Effector memory CD8-positive, alpha-beta T cell (primary cell): ENCODE measurements around the gene LRCH2.

Source experiments
- ATAC-seq: fragments of 150-1000 bp; cut with Tn5 transposase; replicated peaks from 2 replicates; pipeline ENCODE4 v1.10.0; 2021; ENCODE audit warnings: mild to moderate bottlenecking, moderate library complexity
- DNase-seq, 3 experiments: peaks; one replicate each; pipeline ENCODE4 v3.0.0; 2021
- H3K27ac Mint-ChIP-seq, 2 donors: one replicate each; pipeline ENCODE4 v1.8.0; 2022; ENCODE audit warnings: mild to moderate bottlenecking in 2 of 2, mixed read lengths in 2 of 2, moderate library complexity in 2 of 2
- H3K27me3 Mint-ChIP-seq, 2 donors: one replicate each; pipeline ENCODE4 v1.8.0; 2022; ENCODE audit warnings: mixed read lengths in 2 of 2
- H3K36me3 Mint-ChIP-seq: one replicate; pipeline ENCODE4 v1.8.0; 2022; ENCODE audit warnings: mild to moderate bottlenecking, moderate library complexity, mixed read lengths; ENCODE audit not compliant: insufficient read depth
- H3K4me1 Mint-ChIP-seq, 2 donors: one replicate each; pipeline ENCODE4 v1.8.0; 2022; ENCODE audit warnings: low read depth in 2 of 2, mixed read lengths in 2 of 2
- H3K4me3 Mint-ChIP-seq, 2 donors: one replicate each; pipeline ENCODE4 v1.8.0; 2022; ENCODE audit warnings: mild to moderate bottlenecking in 2 of 2, mixed read lengths in 2 of 2, moderate library complexity in 2 of 2
- H3K9me3 Mint-ChIP-seq, 2 donors: one replicate each; pipeline ENCODE4 v1.8.0; 2022; ENCODE audit warnings: mixed read lengths in 2 of 2

The LRCH2 gene

DNA sequence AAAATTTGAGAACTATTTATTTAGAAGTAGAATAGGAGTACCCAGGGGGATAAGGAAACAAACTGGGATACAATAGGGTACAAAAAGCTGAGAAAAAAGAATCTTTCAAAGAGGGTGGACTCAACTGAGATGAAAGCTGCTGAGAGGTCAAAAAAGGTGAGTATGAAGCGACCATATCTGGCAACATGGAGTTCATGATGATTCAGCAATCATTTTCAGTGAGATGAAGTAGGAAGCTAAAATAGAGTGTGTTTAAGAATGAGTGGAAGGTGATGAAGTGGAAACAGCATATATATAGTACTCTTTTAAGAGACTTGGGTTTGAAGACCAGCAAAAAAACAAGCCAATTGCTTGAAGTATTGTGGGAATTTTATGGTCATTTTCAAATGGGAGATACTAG, 144.5 kb downstream of the LRCH2 start:
- Mint-ChIP-seq H3K27me3 (no peaks in the 10 kb centered on the region), H3K27ac (no peak overlapping the region), H3K9me3 (peaks cover 2 to 7% of the 10 kb centered on the region in 2 donors), H3K36me3 (no peaks in the 10 kb centered on the region), H3K4me1 (no peaks in the 10 kb centered on the region), H3K4me3 (no peak overlapping the region)
- no peak for ATAC-seq
- no peak for DNase-seq

DNA sequence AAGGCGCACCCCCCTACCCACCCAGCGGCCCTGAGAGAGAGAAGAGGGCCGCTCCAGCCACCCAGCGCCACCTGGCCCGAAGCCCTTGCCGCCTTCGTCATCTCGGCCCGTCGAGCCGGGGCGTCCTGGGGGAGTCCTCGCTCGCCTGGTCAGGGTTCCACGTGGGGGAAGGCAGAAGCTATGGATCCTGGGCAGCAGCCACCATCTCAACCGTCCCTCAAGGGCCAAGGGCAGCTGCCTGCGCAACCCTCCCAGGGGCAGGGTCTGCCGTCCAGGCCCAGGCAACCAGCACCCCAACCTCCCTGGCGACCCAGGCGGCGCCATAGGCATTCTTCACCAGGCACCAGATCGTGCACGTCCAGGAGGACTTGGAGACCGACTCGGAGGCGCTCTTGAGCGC, 165.0 kb downstream of the LRCH2 start:
- no peaks in the 10 kb centered on the region for H3K4me1 Mint-ChIP-seq
- H3K27me3 Mint-ChIP-seq, result no peaks in the 10 kb centered on the region
- H3K27ac Mint-ChIP-seq, result no peak overlapping the region
- ATAC-seq, result no peak
- no peak for DNase-seq
- no peak overlapping the region for H3K4me3 Mint-ChIP-seq
- no peaks in the 10 kb centered on the region for H3K36me3 Mint-ChIP-seq
- peaks cover 9 to 11% of the 10 kb centered on the region in 2 donors for H3K9me3 Mint-ChIP-seq

DNA sequence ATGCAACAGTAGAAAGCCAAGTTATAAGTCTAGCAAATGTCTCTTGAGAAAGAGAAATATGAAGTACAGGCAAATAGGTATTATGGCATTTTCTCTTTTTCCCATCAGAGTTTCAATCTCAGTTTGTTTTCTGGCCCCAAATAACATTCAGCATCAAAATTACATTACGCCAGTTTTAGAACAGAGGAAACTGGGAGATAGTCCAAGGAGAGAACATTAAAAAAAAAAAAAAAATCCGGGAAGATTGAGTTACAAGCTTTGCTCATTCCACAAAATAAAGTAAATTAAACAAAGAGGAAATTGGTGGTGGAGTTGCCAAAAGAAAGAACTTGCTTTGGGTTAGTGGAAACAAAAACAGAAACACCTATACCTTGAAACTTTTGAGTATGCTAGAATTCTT, 166.1 kb downstream of the LRCH2 start:
- peaks cover 9 to 11% of the 10 kb centered on the region in 2 donors for H3K9me3 Mint-ChIP-seq
- no peak overlapping the region for H3K27ac Mint-ChIP-seq
- DNase-seq, result no peak
- H3K4me1 Mint-ChIP-seq, result no peaks in the 10 kb centered on the region
- no peak overlapping the region for H3K4me3 Mint-ChIP-seq
- no peaks in the 10 kb centered on the region for H3K27me3 Mint-ChIP-seq
- H3K36me3 Mint-ChIP-seq, result no peaks in the 10 kb centered on the region
- no peak for ATAC-seq

DNA sequence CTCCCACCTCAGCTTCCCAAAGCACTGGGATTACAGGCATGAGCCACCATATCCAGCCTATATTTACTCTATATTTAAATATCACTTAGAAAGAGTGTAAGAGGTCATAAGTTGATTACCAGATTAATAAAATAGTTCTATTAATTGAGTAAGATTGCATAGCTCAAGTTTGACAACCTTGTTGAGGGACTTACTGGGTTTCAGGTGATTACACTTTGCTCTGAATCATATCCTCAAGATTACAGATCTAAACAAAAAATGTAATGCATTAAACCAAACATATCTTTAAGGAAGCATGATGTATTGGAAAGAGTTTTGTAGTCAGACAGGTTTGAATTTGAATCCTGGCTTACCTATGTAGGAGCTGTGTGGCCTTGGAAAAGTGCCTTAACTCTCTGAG, 168.6 kb downstream of the LRCH2 start:
- no peaks in the 10 kb centered on the region for H3K27me3 Mint-ChIP-seq
- peaks cover 0 to 3% of the 10 kb centered on the region in 2 donors for H3K9me3 Mint-ChIP-seq
- no peak for DNase-seq
- H3K4me1 Mint-ChIP-seq, result no peaks in the 10 kb centered on the region
- no peak overlapping the region for H3K27ac Mint-ChIP-seq
- no peak for ATAC-seq
- no peak overlapping the region for H3K4me3 Mint-ChIP-seq
- no peaks in the 10 kb centered on the region for H3K36me3 Mint-ChIP-seq
